H9 (cell line): ENCODE results near the gene SYK. TPM values are rescaled to one million over a fixed set of nuclear protein-coding genes. Genes with fewer than 3 reads are reported as not detected.

Source experiments
- DNase-seq: peaks from one replicate; pipeline ENCODE4 v3.0.0-alpha.2; 2017
- H2AFZ ChIP-seq: one replicate; pipeline ENCODE4 v1.6.1; 2013; ENCODE audit warnings: mild to moderate bottlenecking, low read length, control low read depth, moderate library complexity
- H2AK5ac ChIP-seq: 2 replicates; pipeline ENCODE4 v1.6.1; 2013; ENCODE audit warnings: low read length, control low read depth, mixed read lengths; ENCODE audit not compliant: insufficient read length
- H2BK120ac ChIP-seq: one replicate; pipeline ENCODE4 v1.6.1; 2013; ENCODE audit warnings: low read depth, mild to moderate bottlenecking, low read length, control low read depth, inconsistent platforms; ENCODE audit not compliant: poor library complexity, severe bottlenecking
- H2BK12ac ChIP-seq: 2 replicates; pipeline ENCODE4 v1.6.1; 2013; ENCODE audit warnings: low read length, control low read depth, mixed read lengths, low read depth; ENCODE audit not compliant: insufficient read length
- H2BK15ac ChIP-seq: 2 replicates; pipeline ENCODE4 v1.6.1; 2013; ENCODE audit warnings: low read depth, low read length, control low read depth
- H2BK20ac ChIP-seq: one replicate; pipeline ENCODE4 v1.6.1; 2013; ENCODE audit warnings: low read depth, mild to moderate bottlenecking, low read length, control low read depth, inconsistent platforms; ENCODE audit not compliant: poor library complexity, severe bottlenecking
- H2BK5ac ChIP-seq: 2 replicates; pipeline ENCODE4 v1.6.1; 2013; ENCODE audit warnings: low read length, control low read depth, mixed read lengths; ENCODE audit not compliant: insufficient read length
- H3K14ac ChIP-seq: 2 replicates; pipeline ENCODE4 v1.6.1; 2013; ENCODE audit warnings: low read length, control low read depth; ENCODE audit not compliant: insufficient read depth
- H3K18ac ChIP-seq: 2 replicates; pipeline ENCODE4 v1.6.1; 2013; ENCODE audit warnings: low read depth, mild to moderate bottlenecking, mixed read lengths, low read length, control low read depth; ENCODE audit not compliant: insufficient read length
- H3K23ac ChIP-seq: 2 replicates; pipeline ENCODE4 v1.6.1; 2013; ENCODE audit warnings: low read length, control low read depth, mixed read lengths, low read depth; ENCODE audit not compliant: insufficient read length
- H3K23me2 ChIP-seq: 2 replicates; pipeline ENCODE4 v1.6.1; 2013; ENCODE audit warnings: low read depth, mild to moderate bottlenecking, mixed read lengths, low read length, control low read depth; ENCODE audit not compliant: insufficient read length, poor library complexity, severe bottlenecking
- H3K27ac ChIP-seq: 2 replicates; pipeline ENCODE4 v1.5.1; 2013; ENCODE audit warnings: low read length, control low read depth, mixed read lengths, low read depth; ENCODE audit not compliant: insufficient read length
- H3K27me3 ChIP-seq: 2 replicates; pipeline ENCODE4 v1.6.1; 2013; ENCODE audit warnings: low read length, control low read depth, inconsistent platforms; ENCODE audit not compliant: insufficient read depth
- H3K4ac ChIP-seq: 2 replicates; pipeline ENCODE4 v1.6.1; 2013; ENCODE audit warnings: low read depth, mild to moderate bottlenecking, control low read depth, inconsistent platforms, low read length, moderate library complexity
- H3K4me1 ChIP-seq: 2 replicates; pipeline ENCODE4 v1.6.1; 2013; ENCODE audit warnings: low read length, control low read depth, inconsistent platforms; ENCODE audit not compliant: insufficient read depth
- H3K4me2 ChIP-seq: 2 replicates; pipeline ENCODE4 v1.6.1; 2013; ENCODE audit warnings: low read length, control low read depth, mixed read lengths; ENCODE audit not compliant: insufficient read length, insufficient read depth
- H3K56ac ChIP-seq: 2 replicates; pipeline ENCODE4 v1.6.1; 2013; ENCODE audit warnings: low read depth, mild to moderate bottlenecking, mixed read lengths, low read length, control low read depth; ENCODE audit not compliant: insufficient read length
- H3K79me1 ChIP-seq: 2 replicates; pipeline ENCODE4 v1.6.1; 2013; ENCODE audit warnings: low read depth, mild to moderate bottlenecking, moderate library complexity, low read length, control low read depth, inconsistent platforms; ENCODE audit not compliant: insufficient read depth, poor library complexity, severe bottlenecking
- H3K79me2 ChIP-seq: 2 replicates; pipeline ENCODE4 v1.6.1; 2013; ENCODE audit warnings: low read length, control low read depth, inconsistent platforms; ENCODE audit not compliant: insufficient read depth
- H3K9ac ChIP-seq: 2 replicates; pipeline ENCODE4 v1.6.1; 2013; ENCODE audit warnings: low read length, control low read depth, mixed read lengths; ENCODE audit not compliant: insufficient read length; ENCODE audit errors: extremely low read depth
- H3K9me3 ChIP-seq: one replicate; pipeline ENCODE4 v1.6.1; 2013; ENCODE audit warnings: low read depth, low read length, inconsistent platforms; ENCODE audit not compliant: control insufficient read depth
- H3T11ph ChIP-seq: one replicate; pipeline ENCODE4 v1.6.1; 2013; ENCODE audit warnings: mild to moderate bottlenecking, low read length, control low read depth, inconsistent platforms
- H4K20me1 ChIP-seq: one replicate; pipeline ENCODE4 v1.6.1; 2013; ENCODE audit not compliant: control insufficient read depth, insufficient read length, insufficient read depth
- H4K5ac ChIP-seq: 2 replicates; pipeline ENCODE4 v1.6.1; 2013; ENCODE audit warnings: low read depth, mild to moderate bottlenecking, mixed read lengths, low read length, control low read depth; ENCODE audit not compliant: insufficient read length
- H4K8ac ChIP-seq: replicated peaks from 2 replicates; pipeline ENCODE4 v1.6.1; 2013; ENCODE audit warnings: low read length, control low read depth, mixed read lengths, low read depth; ENCODE audit not compliant: insufficient read length
- H4K91ac ChIP-seq: 2 replicates; pipeline ENCODE4 v1.6.1; 2013; ENCODE audit warnings: low read depth, mild to moderate bottlenecking, moderate library complexity, mixed read lengths, low read length, control low read depth; ENCODE audit not compliant: insufficient read length
- H3K27ac Mint-ChIP-seq, 3 experiments: 2 replicates in 2 of 3; 3 replicates in 1 of 3; pipeline ENCODE4 v1.8.0; 2020 to 2021; ENCODE audit warnings: mixed read lengths in 3 of 3, mild to moderate bottlenecking in 1 of 3, moderate library complexity in 1 of 3
- H3K27me3 Mint-ChIP-seq: 2 replicates; pipeline ENCODE4 v1.8.0; 2021; ENCODE audit warnings: low read depth, mild to moderate bottlenecking, moderate library complexity, mixed read lengths
- H3K36me3 Mint-ChIP-seq, 3 experiments: 2 replicates in 2 of 3; 3 replicates in 1 of 3; pipeline ENCODE4 v1.8.0; 2020 to 2021; ENCODE audit warnings: low read depth in 3 of 3, mixed read lengths in 3 of 3; ENCODE audit not compliant: insufficient read depth in 1 of 3
- H3K4me1 Mint-ChIP-seq, 2 experiments: 2 replicates each; pipeline ENCODE4 v1.8.0; 2020; ENCODE audit warnings: mixed read lengths in 2 of 2
- H3K4me3 Mint-ChIP-seq, 2 experiments: 2 replicates in 1 of 2; 3 replicates in 1 of 2; pipeline ENCODE4 v1.8.0; 2020 to 2021; ENCODE audit warnings: mild to moderate bottlenecking in 2 of 2, mixed read lengths in 2 of 2, moderate library complexity in 1 of 2
- H3K9me3 Mint-ChIP-seq, 2 experiments: 2 replicates in 1 of 2; 3 replicates in 1 of 2; pipeline ENCODE4 v1.8.0; 2020; ENCODE audit warnings: mild to moderate bottlenecking in 2 of 2, mixed read lengths in 2 of 2, moderate library complexity in 1 of 2
- CTCF ChIP-seq: fragments of 200-600 bp; sonication (generic); conservative IDR thresholded peaks from 3 replicates; pipeline ENCODE4 v1.8.0; 2021; ENCODE audit warnings: antibody characterized with exemption, mild to moderate bottlenecking
- WGBS: extraction: QIAGEN DNeasy Blood & Tissue Kit; methylation state at CpG from one replicate; pipeline ENCODE4 v1.1.7; 2013; ENCODE audit warnings: missing lambda C conversion rate, low lambda C conversion rate, mixed read lengths; ENCODE audit not compliant: insufficient read length; ENCODE audit errors: extremely low coverage; 5-methylcytosine and 5-hydroxymethylcytosine counted together
- total RNA-seq: library from RNA; stranded (reverse); gene quantifications from 2 replicates; pipeline ENCODE4 v1.2.1, GENCODE V29; 2021

The SYK gene
- total RNA-seq, 1 experiment from 2014 or later = 7.9 TPM

- no peak for DNase-seq
- Histone ChIP-seq H2BK12ac (no peak overlapping the region), H3K23ac (no peak overlapping the region), H3K79me2 (no peaks in the 10 kb centered on the region), H3K4me2 (no peak overlapping the region), H3K23me2 (no peaks in the 10 kb centered on the region), H3K4me1 (no peaks in the 10 kb centered on the region), H4K8ac (no peak overlapping the region), H3K56ac (no peak overlapping the region), H4K5ac (no peak overlapping the region), H2BK5ac (no peak overlapping the region), H3K9ac (no peak overlapping the region), H4K91ac (no peak overlapping the region), H2AFZ (no peak overlapping the region), H4K20me1 (no peaks in the 10 kb centered on the region), H3T11ph (no peak overlapping the region), H2BK120ac (no peak overlapping the region), H2BK15ac (no peak overlapping the region), H3K9me3 (no peaks in the 10 kb centered on the region), H3K79me1 (no peaks in the 10 kb centered on the region), H3K14ac (no peak overlapping the region), H3K4ac (no peak overlapping the region), H3K27ac (no peak overlapping the region), H2BK20ac (no peak overlapping the region), H2AK5ac (no peak overlapping the region), H3K27me3 (no peaks in the 10 kb centered on the region; the same call in 1 of the 2 replicates), H3K18ac (no peak overlapping the region)
- no peak overlapping the region for H3K27ac Mint-ChIP-seq
- peaks cover 7 to 15% of the 10 kb centered on the region in 2 experiments; a peak in 3 of 4 replicates for H3K4me1 Mint-ChIP-seq
- H3K27me3 Mint-ChIP-seq = peaks cover 26% of the 10 kb centered on the region
- H3K9me3 Mint-ChIP-seq = peaks cover 0 to 7% of the 10 kb centered on the region in 2 experiments; a peak in 3 of 5 replicates
- TF ChIP-seq CTCF = no peak
- H3K4me3 Mint-ChIP-seq = no peak overlapping the region
- H3K36me3 Mint-ChIP-seq = peaks cover 0 to 5% (median 2%) of the 10 kb centered on the region in 3 experiments; a peak in 5 of 7 replicates
- WGBS = no CpG with 5 or more reads among the region's 5 CpGs
Observed at GRCh38 chr9:90795871-90796317, 5.7 kb upstream of the SYK start.
